ENCODE results near the gene NLGN3. TPM values are rescaled to one million over a fixed set of nuclear protein-coding genes. Genes with fewer than 3 reads are reported as not detected.

Gene NLGN3
- polyA plus RNA-seq, 1 donor from 2014 or later = 11.7 TPM

DNA sequence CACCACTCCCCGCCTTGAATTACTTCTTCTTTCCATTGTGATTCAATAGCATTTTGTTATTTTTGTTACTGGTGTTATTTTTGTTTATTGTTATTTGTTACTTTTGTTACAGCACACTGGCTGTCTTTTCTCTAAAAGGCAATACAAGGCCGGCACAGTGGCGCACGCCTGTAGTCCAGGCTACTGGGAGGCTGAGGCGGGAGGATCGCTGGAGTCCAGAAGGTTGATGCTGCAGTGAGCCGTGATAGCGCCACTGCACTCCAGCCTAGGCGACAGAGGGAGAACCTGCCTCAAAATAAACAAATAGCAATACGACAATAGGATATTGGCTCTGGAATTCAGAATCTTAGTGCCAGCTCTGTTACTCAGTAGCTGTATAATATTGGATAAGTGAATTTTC lies 27.3 kb upstream of the NLGN3 start:
- Histone ChIP-seq H3K27ac (ENCODE audit: low read length) (no peak overlapping the region), H3K27me3 (ENCODE audit: insufficient read depth, low read depth, low read length) (no peaks in the 10 kb centered on the region), H3K79me2 (replicated peaks; ENCODE audit: insufficient read depth, low read length) (no peaks in the 10 kb centered on the region), H3K4me3 (ENCODE audit: low read length) (peak overlapping the region; percentile 72), H2AFZ (ENCODE audit: low read depth, low read length) (no peak overlapping the region), H3K9me2 (ENCODE audit: insufficient read depth, low read length) (no peaks in the 10 kb centered on the region), H3F3A (ENCODE audit: insufficient read depth, low read length, poor library complexity, severe bottlenecking) (no peaks in the 10 kb centered on the region), H3K9me3 (ENCODE audit: low read length) (no peaks in the 10 kb centered on the region), H3K36me3 (ENCODE audit: insufficient read depth, low read length) (no peaks in the 10 kb centered on the region), H3K9ac (ENCODE audit: low read length) (no peak overlapping the region), H3K4me2 (ENCODE audit: low read length) (no peak overlapping the region), H4K20me1 (ENCODE audit: insufficient read depth) (no peaks in the 10 kb centered on the region)
- TF ChIP-seq MXI1 (conservative IDR thresholded peaks at IDR 0.05; ENCODE audit: poor library complexity, severe bottlenecking) = no peak
- TF ChIP-seq RAD21 (conservative IDR thresholded peaks at IDR 0.05) = no peak
- TF ChIP-seq SMC3 (conservative IDR thresholded peaks at IDR 0.05; ENCODE audit: poor library complexity) = no peak
- no peak for TF ChIP-seq REST (IDR thresholded peaks at IDR 0.05; ENCODE audit: borderline replicate concordance)
- TF ChIP-seq POLR2AphosphoS5 (IDR thresholded peaks at IDR 0.05) = no peak
- TF ChIP-seq TAF1 (IDR thresholded peaks at IDR 0.05; ENCODE audit: low read depth) = no peak
- TF ChIP-seq EP300 (conservative IDR thresholded peaks at IDR 0.05; ENCODE audit: poor library complexity, severe bottlenecking) = no peak
- no peak for TF ChIP-seq EZH2 (IDR thresholded peaks at IDR 0.05; ENCODE audit: borderline replicate concordance, insufficient read depth, low read length, poor library complexity, severe bottlenecking)
- TF ChIP-seq, protein P1, sequence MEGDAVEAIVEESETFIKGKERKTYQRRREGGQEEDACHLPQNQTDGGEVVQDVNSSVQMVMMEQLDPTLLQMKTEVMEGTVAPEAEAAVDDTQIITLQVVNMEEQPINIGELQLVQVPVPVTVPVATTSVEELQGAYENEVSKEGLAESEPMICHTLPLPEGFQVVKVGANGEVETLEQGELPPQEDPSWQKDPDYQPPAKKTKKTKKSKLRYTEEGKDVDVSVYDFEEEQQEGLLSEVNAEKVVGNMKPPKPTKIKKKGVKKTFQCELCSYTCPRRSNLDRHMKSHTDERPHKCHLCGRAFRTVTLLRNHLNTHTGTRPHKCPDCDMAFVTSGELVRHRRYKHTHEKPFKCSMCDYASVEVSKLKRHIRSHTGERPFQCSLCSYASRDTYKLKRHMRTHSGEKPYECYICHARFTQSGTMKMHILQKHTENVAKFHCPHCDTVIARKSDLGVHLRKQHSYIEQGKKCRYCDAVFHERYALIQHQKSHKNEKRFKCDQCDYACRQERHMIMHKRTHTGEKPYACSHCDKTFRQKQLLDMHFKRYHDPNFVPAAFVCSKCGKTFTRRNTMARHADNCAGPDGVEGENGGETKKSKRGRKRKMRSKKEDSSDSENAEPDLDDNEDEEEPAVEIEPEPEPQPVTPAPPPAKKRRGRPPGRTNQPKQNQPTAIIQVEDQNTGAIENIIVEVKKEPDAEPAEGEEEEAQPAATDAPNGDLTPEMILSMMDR (IDR thresholded peaks at IDR 0.05; ENCODE audit: poor library complexity, severe bottlenecking) = no peak

DNA sequence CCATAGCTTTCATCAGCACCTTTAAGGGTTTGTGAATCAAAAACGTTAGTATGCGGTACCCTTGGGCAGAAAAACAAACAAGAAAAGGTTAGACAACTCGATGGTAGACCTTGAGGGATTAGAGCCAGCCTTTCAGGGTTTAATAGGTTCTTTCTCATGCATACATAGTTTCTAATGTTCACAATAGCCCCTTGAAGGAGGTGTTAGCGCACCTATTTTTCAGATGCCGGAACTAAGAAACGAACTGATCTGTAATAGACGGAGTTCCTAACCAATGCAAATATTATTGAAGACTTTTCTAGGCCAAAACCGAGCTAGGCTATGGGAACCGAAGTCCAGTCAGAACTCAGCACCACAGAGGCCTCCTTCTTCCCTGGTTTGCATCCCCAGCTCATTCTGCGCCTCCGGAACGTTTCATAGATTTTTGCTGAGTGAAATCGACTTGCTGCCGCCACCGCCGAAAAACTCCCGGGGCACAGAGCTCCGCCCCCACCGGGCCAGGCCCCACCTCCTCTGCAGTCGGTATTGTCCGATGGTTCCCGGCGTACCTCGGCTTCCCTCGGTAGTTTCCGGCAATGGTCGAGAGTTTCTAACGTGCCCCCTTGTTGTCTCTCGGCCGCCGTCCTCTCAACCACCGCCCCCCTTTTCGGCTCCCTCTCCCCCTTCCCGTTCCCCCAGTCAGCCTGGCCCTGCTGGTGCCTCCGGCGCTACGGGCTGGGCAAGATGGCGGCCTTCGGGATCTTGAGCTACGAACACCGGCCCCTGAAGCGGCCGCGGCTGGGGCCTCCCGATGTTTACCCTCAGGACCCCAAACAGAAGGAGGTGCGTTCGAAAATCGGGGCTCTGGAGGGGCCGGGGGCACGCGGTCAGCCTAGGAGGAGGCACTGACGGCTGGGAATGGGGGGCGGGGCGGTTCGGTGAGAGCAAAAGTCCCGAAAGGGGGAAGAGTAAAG lies 26.3 kb upstream of the NLGN3 start, which contains the start of gene MED12:
Gene MED12 (plus strand): TSS at position 565 of the 953 bp plus-strand sequence. CDS start 159 bp downstream, at position 724.
- Histone ChIP-seq H3K9me3 (ENCODE audit: low read length) (no peaks in the 10 kb centered on the region), H3K4me3 (ENCODE audit: low read length) (peak within 1 kb of the TSS; percentile 72), H4K20me1 (ENCODE audit: insufficient read depth) (no peaks in the 10 kb centered on the region), H3K36me3 (ENCODE audit: insufficient read depth, low read length) (no peaks in the 10 kb centered on the region), H3K27me3 (ENCODE audit: insufficient read depth, low read depth, low read length) (no peaks in the 10 kb centered on the region), H3K9me2 (ENCODE audit: insufficient read depth, low read length) (no peaks in the 10 kb centered on the region), H3K79me2 (replicated peaks; ENCODE audit: insufficient read depth, low read length) (no peaks in the 10 kb centered on the region), H3K27ac (ENCODE audit: low read length) (peak within 1 kb of the TSS; percentile 56), H3K4me2 (ENCODE audit: low read length) (peak within 1 kb of the TSS; percentile 55), H2AFZ (ENCODE audit: low read depth, low read length) (peak within 1 kb of the TSS; percentile 69), H3F3A (ENCODE audit: insufficient read depth, low read length, poor library complexity, severe bottlenecking) (no peaks in the 10 kb centered on the region), H3K9ac (ENCODE audit: low read length) (peak within 1 kb of the TSS; percentile 75)
- TF ChIP-seq POLR2AphosphoS5 (IDR thresholded peaks at IDR 0.05) (peak; percentile 54), RAD21 (conservative IDR thresholded peaks at IDR 0.05) (peak; percentile 14), TAF1 (IDR thresholded peaks at IDR 0.05; ENCODE audit: low read depth) (no peak), SMC3 (conservative IDR thresholded peaks at IDR 0.05; ENCODE audit: poor library complexity) (peak; percentile 15)

Measured in neural cell (in vitro differentiated cells).